Osteocyte (in vitro differentiated cells): ENCODE results near the gene ZFYVE28. TPM values are rescaled to one million over a fixed set of nuclear protein-coding genes. Genes with fewer than 3 reads are reported as not detected.

Experiments
- DNase-seq: peaks from one replicate; pipeline ENCODE4 v3.0.0; 2021; ENCODE audit warnings: mixed read lengths; ENCODE audit not compliant: unreplicated experiment; ENCODE audit errors: extremely low spot score
- H3K27ac Mint-ChIP-seq: one replicate; pipeline ENCODE4 v1.8.0; 2021; ENCODE audit warnings: mild to moderate bottlenecking, mixed read lengths; ENCODE audit not compliant: unreplicated experiment
- H3K27me3 Mint-ChIP-seq: one replicate; pipeline ENCODE4 v1.8.0; 2021; ENCODE audit warnings: mixed read lengths; ENCODE audit not compliant: unreplicated experiment
- H3K36me3 Mint-ChIP-seq: one replicate; pipeline ENCODE4 v1.8.0; 2021; ENCODE audit warnings: mixed read lengths; ENCODE audit not compliant: unreplicated experiment
- H3K4me1 Mint-ChIP-seq: one replicate; pipeline ENCODE4 v1.8.0; 2021; ENCODE audit warnings: mixed read lengths; ENCODE audit not compliant: unreplicated experiment
- H3K4me3 Mint-ChIP-seq: one replicate; pipeline ENCODE4 v1.8.0; 2021; ENCODE audit warnings: mild to moderate bottlenecking, moderate library complexity, mixed read lengths; ENCODE audit not compliant: unreplicated experiment
- H3K9me3 Mint-ChIP-seq: one replicate; pipeline ENCODE4 v1.8.0; 2021; ENCODE audit warnings: mixed read lengths; ENCODE audit not compliant: unreplicated experiment
- total RNA-seq: library from RNA; stranded (reverse); gene quantifications from 2 replicates; pipeline ENCODE4 v1.2.1, GENCODE V29; 2021
- TF ChIP-seq, protein P1 (sequence below): fragments of 200-600 bp; sonication (generic); IDR thresholded peaks from 2 replicates; pipeline ENCODE4 v1.5.0; 2021; ENCODE audit warnings: antibody characterized with exemption, mild to moderate bottlenecking, moderate library complexity

The ZFYVE28 gene
- total RNA-seq, 1 donor from 2014 or later, result 3.4 TPM

DNA sequence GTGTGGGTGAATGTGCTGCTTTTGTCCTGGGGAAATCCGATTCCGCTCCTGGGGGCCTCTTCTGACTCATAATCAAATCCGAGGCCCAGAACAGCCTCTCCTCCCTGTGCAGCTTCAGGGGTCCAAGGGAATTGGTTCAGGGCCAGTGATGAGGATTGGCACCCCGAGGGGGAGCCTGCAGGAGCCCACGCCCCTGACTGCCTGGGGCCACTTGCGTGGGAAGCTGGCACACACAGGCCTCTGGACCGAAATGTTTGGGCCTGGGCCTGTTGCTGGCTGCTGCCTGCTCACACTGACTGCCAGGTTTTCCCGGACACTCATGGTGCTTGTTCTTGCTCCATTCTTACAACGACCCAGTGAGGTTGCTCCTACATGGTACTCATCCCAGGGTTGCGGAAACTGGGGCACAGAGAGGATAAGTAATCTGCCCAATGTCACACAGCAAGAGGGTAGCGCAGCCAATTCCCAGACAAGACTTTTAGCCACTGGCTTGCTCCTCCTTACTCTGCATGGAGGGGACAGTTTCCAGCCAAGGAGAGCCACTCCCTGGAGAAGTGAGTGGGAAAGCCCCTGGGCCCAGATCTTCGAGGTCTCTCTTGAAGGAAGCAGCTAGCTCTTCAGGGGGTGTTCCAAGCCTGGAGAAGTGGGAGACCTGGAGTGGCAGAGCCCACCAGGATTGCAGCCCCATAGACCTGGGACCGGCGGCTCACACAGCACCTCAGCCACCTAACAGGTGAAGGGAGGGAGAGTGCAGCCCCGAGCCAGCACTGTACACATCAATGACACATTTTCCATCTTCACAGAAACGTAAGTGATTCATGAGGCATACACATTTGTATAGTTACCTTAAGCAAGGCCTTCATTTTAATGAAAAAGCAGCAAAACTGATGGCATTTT, 20.6 kb upstream of the ZFYVE28 start:
- Mint-ChIP-seq H3K4me1 (no peaks in the 10 kb centered on the region), H3K36me3 (no peaks in the 10 kb centered on the region), H3K27ac (no peak overlapping the region), H3K4me3 (no peak overlapping the region), H3K9me3 (no peaks in the 10 kb centered on the region), H3K27me3 (no peaks in the 10 kb centered on the region)
- TF ChIP-seq, protein P1, sequence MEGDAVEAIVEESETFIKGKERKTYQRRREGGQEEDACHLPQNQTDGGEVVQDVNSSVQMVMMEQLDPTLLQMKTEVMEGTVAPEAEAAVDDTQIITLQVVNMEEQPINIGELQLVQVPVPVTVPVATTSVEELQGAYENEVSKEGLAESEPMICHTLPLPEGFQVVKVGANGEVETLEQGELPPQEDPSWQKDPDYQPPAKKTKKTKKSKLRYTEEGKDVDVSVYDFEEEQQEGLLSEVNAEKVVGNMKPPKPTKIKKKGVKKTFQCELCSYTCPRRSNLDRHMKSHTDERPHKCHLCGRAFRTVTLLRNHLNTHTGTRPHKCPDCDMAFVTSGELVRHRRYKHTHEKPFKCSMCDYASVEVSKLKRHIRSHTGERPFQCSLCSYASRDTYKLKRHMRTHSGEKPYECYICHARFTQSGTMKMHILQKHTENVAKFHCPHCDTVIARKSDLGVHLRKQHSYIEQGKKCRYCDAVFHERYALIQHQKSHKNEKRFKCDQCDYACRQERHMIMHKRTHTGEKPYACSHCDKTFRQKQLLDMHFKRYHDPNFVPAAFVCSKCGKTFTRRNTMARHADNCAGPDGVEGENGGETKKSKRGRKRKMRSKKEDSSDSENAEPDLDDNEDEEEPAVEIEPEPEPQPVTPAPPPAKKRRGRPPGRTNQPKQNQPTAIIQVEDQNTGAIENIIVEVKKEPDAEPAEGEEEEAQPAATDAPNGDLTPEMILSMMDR, result no peak
- no peak for DNase-seq

DNA sequence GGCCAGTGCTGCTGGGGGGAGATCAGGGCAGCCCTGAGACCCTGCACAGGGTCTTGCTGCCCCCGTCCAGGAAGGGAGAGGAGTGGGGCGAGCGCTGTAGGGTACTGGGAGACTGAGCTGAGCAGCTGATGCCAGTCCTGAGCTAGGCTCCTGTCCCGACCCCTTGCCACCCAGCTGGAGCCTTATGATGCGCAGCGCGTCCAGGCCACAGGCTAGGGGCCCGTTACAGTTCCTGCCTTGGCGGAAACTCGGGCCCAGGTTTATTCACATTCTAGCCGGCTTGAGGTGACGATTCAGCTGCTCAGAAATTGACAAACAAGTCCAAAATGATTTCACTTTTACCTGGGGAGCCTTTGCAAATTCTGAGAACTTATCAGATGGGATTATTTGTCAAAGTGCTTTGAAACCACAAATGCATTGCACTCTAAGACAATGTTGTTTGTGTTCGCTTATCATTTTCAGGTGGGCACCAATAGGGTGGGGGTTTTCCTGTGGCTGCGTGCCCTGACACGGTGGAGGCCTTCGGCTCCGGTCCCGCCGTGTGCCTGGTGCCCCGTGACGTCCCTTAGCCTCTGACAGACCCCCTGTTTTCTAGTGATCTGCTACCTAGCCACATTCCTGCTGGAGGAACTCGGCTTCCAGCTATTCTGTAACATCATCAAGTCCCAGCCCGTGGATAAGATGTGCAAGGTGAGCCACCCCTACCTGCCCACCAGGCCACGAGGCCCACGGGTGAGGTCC, 19.2 kb upstream of the ZFYVE28 start:
- no peaks in the 10 kb centered on the region for H3K9me3 Mint-ChIP-seq
- no peaks in the 10 kb centered on the region for H3K27me3 Mint-ChIP-seq
- no peaks in the 10 kb centered on the region for H3K36me3 Mint-ChIP-seq
- no peak overlapping the region for H3K4me3 Mint-ChIP-seq
- H3K27ac Mint-ChIP-seq, result no peak overlapping the region
- TF ChIP-seq, protein P1, result no peak
- H3K4me1 Mint-ChIP-seq, result peaks cover 3% of the 10 kb centered on the region
- DNase-seq, result no peak

DNA sequence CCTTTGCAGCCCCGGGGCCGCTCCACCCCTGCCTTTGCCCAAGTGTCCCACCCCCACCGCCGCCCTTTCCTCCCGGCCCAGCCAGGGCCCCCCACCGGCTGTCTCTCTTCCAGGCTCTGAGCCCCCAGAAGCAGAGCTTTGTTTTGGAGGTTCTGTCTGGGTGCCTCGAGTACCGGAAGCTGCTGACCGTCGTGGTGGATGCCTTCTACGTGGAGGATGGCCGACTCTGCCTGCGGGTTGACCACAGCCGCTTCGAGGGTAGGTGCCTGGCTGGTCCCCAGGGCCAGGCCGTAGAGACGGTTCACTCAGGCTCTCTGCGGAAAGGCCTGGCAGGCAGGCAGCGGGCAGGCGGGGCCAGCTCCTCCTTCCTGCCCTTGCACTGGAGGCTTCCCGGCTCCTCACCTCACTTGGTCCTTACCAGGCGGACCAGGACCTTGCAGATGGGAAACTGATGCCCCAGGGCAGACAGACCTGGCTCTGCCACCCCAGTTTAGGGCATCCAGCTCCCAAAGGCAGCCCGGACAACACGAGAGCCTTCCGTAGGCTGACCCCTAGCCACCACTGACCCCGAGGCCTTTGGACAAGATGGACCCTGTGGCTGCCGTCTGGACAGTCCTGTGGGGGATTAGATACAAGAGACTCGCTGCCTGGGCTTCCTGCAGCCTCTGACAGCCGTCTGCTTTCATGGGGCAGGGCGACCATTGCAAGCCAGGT, 18.5 kb upstream of the ZFYVE28 start:
- Mint-ChIP-seq H3K4me1 (peaks cover 3% of the 10 kb centered on the region), H3K36me3 (no peaks in the 10 kb centered on the region), H3K27me3 (peaks cover under 1% of the 10 kb centered on the region), H3K4me3 (no peak overlapping the region), H3K9me3 (no peaks in the 10 kb centered on the region), H3K27ac (no peak overlapping the region)
- DNase-seq, result no peak
- TF ChIP-seq, protein P1, result no peak

DNA sequence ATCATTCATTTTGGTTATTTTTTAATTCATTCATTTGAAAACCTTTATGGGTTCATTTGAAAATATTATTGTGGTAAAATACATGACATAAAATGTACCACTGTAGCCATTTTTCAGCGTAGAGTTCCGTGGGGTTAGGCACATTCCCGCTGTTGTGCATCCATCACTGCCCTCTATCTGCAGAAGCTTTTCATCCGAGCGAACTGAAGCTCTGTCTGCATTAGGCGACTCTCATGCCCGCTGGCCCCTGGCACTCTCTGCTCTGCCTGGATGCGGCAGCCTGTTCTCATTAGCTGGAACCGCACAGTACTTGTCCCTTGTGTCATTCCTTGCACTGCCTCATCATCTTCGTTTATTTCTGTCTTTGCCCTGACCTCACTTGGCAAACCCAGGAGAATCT, 17.9 kb upstream of the ZFYVE28 start:
- Mint-ChIP-seq H3K36me3 (no peaks in the 10 kb centered on the region), H3K4me1 (peaks cover 3% of the 10 kb centered on the region), H3K9me3 (no peaks in the 10 kb centered on the region), H3K4me3 (no peak overlapping the region), H3K27ac (no peak overlapping the region), H3K27me3 (peaks cover 4% of the 10 kb centered on the region)
- no peak for DNase-seq
- TF ChIP-seq, protein P1, result peak; percentile 36
